Heart left ventricle (tissue), 13 donors: ENCODE data around the gene GIGYF1.

Experiments
- POLR2A ChIP-seq, 2 donors: fragments of 450-650 bp; IDR thresholded peaks; one replicate each; pipeline ENCODE4 v1.6.1; 2017; ENCODE audit warnings: antibody characterized with exemption in 2 of 2, mild to moderate bottlenecking in 2 of 2, moderate library complexity in 2 of 2
- TF ChIP-seq, protein P1 (sequence below), 12 donors: fragments of 200-600 bp; sonication (generic) in 4 of 12; IDR thresholded peaks; one replicate each; pipeline versions ENCODE4 v1.5.0 to v1.8.0; 2018 to 2022; ENCODE audit warnings: antibody characterized with exemption in 12 of 12, mild to moderate bottlenecking in 5 of 12
- donor health status: ischemic (EF 13 %, LVEDD 7.1; RV severe dilation, severe dysfunction).
- donor health status: DM: no; HTN: yes; CAD: no.
- donor health status: DM: no; HTN: no; CAD: no.
- donor health status: ischemic (EF 25% LVEDD 6.9; RV normal size, moderate dysfunction).
- donor health status: ischemic (EF 25% LVEDD 5.7; RV mildly dilated, moderate dysfunction).
- donor health status: ischemic (EF 35%, LVEDD 5.7; RV mildly dilated, moderate dysfunction).
- donor health status: nonischemic (EF 11% LVEDD 7.7; RV severe dilation, severe dysfunction).
- donor health status: DM: yes; HTN: yes; CAD: no.
- donor health status: PGD.
- donor health status: ischemic (EF 29% LVEDD 5.4; RV normal size, mild dysfunction).
- donor health status: nonischemic (EF 23%, LVEDD 6.1; RV moderate dilation, normal function).

GRCh38 chr7:100692578-100692961 lies 1.5 kb downstream of the GIGYF1 start:
- TF ChIP-seq, protein P1, sequence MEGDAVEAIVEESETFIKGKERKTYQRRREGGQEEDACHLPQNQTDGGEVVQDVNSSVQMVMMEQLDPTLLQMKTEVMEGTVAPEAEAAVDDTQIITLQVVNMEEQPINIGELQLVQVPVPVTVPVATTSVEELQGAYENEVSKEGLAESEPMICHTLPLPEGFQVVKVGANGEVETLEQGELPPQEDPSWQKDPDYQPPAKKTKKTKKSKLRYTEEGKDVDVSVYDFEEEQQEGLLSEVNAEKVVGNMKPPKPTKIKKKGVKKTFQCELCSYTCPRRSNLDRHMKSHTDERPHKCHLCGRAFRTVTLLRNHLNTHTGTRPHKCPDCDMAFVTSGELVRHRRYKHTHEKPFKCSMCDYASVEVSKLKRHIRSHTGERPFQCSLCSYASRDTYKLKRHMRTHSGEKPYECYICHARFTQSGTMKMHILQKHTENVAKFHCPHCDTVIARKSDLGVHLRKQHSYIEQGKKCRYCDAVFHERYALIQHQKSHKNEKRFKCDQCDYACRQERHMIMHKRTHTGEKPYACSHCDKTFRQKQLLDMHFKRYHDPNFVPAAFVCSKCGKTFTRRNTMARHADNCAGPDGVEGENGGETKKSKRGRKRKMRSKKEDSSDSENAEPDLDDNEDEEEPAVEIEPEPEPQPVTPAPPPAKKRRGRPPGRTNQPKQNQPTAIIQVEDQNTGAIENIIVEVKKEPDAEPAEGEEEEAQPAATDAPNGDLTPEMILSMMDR (IDR thresholded peaks at IDR 0.05) = no peak
- TF ChIP-seq POLR2A (IDR thresholded peaks at IDR 0.05) = no peak
